ENCODE measurements around the gene SH3BP4.

SH3BP4 gene

DNA sequence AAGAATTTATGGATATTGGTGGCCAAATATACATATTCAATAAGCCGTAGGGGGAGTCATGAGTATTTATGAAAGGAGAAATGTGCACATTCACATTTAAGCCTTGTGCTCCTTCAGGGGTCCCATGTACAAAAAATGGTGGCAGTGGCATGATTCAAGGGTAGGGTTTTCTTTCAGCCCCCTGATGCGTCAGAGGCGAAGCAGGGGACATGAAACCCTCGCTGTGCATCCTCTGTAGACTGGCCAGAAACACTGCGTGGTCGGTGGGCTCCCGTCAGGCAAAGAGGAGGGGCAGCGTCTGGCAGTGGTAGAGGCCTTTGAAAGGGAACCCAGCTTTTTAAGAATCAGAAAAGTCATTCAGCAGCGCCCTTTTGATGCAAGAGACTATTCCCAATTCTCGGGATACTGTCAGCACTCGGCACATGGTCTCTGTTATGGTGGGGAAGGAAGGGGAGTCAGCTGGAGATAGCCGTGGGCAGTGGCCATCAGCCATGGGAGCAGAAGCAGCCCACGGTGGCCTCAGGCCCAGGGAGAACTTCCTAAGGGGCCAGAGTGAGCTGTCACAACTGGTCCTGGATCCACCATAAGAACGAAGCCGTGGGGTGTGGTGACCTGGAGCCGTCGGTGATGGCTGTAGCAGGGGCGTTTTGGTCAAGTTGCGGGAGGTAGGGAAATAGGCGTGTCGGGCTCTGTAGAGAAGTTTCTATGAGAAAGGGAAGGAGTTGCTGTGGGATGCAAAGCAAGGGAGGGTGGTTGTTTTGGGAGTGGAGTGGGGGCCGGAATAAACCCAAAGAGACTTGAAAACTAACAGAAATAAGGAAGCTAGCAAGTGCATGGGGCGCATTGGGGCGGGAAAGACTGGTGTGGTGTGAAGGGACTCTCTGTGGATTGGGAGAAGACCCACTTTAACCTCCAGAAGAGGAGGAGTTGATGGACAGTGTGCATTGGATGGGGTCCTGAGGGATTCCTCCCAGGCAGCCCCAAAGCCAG, 95.6 kb downstream of the SH3BP4 start:
- no peak overlapping the region for H3K4me3 ChIP-seq (ENCODE audit: control insufficient read depth, low read depth, low read length)
- no peak for DNase-seq (ENCODE audit: low read depth)
- TF ChIP-seq, protein P1, sequence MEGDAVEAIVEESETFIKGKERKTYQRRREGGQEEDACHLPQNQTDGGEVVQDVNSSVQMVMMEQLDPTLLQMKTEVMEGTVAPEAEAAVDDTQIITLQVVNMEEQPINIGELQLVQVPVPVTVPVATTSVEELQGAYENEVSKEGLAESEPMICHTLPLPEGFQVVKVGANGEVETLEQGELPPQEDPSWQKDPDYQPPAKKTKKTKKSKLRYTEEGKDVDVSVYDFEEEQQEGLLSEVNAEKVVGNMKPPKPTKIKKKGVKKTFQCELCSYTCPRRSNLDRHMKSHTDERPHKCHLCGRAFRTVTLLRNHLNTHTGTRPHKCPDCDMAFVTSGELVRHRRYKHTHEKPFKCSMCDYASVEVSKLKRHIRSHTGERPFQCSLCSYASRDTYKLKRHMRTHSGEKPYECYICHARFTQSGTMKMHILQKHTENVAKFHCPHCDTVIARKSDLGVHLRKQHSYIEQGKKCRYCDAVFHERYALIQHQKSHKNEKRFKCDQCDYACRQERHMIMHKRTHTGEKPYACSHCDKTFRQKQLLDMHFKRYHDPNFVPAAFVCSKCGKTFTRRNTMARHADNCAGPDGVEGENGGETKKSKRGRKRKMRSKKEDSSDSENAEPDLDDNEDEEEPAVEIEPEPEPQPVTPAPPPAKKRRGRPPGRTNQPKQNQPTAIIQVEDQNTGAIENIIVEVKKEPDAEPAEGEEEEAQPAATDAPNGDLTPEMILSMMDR (IDR thresholded peaks at IDR 0.05; ENCODE audit: control insufficient read depth, insufficient read depth, low read depth, low read length, missing control alignments) = no peak

DNA sequence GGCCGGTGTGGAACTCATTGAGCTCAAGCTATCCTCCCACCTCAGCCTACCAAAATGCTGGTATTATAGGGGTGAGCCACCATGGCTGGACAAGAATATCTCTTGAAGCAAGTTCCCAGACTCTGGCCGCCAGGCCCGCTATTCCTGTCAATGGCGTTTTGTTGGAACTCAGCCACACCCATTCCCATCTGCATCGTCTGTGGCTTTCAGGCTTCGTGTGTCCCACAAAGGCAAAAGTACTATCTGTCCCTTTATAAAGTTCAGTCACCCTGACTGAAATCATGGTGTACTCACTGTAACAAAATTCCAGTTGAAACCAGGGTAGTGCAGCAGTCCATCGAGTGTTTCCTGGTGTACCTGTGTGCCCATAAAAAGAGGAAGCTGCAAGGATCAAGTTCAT, 96.7 kb downstream of the SH3BP4 start:
- no peak for DNase-seq (ENCODE audit: low read depth)
- H3K4me3 ChIP-seq (ENCODE audit: control insufficient read depth, low read depth, low read length) = no peak overlapping the region
- TF ChIP-seq, protein P1 (IDR thresholded peaks at IDR 0.05; ENCODE audit: control insufficient read depth, insufficient read depth, low read depth, low read length, missing control alignments) = no peak

DNA sequence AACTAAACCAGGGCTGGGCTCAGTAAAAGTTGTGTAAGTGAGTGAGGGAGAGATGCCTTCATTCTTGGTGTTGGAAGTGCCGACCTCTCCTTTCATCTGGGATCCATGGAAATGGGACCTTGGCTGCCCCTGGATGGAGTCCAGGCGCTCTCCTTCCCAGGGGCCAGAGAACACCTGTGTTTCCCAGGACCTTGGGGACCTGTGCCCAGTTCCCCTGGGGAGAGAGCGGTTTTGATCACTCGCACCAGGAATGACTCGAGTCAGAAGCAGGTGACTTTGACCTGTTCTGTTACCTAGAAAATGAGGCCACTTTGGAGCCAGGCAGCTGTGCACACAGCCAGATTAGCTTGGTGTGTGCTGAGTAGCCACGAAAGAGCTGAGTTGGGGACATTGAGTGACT, 97.3 kb downstream of the SH3BP4 start:
- no peak for DNase-seq (ENCODE audit: low read depth)
- H3K4me3 ChIP-seq (ENCODE audit: control insufficient read depth, low read depth, low read length) = no peak overlapping the region
- TF ChIP-seq, protein P1 (IDR thresholded peaks at IDR 0.05; ENCODE audit: control insufficient read depth, insufficient read depth, low read depth, low read length, missing control alignments) = no peak

DNA sequence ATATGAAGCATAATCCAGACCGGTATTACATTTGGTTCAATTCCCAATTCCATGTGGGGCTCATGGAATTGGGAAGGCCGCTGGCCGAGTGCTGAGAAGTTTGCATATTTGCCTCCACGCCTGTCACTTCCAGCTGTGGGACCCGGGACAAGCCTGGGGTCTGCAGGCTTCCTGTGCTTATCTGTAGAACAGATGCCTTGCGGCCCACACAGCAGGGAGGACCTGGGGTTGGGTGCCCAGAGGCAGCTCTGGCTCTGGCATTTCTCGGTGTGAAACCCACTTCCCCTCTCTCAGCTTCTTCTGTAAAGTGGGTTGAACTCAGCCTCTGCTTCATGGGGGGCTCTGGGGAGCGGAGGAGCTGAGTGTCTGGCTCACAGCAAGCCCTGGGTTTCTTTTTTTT, 97.9 kb downstream of the SH3BP4 start:
- no peak for DNase-seq (ENCODE audit: low read depth)
- TF ChIP-seq, protein P1 (IDR thresholded peaks at IDR 0.05; ENCODE audit: control insufficient read depth, insufficient read depth, low read depth, low read length, missing control alignments) = no peak
- H3K4me3 ChIP-seq (ENCODE audit: control insufficient read depth, low read depth, low read length) = no peak overlapping the region

DNA sequence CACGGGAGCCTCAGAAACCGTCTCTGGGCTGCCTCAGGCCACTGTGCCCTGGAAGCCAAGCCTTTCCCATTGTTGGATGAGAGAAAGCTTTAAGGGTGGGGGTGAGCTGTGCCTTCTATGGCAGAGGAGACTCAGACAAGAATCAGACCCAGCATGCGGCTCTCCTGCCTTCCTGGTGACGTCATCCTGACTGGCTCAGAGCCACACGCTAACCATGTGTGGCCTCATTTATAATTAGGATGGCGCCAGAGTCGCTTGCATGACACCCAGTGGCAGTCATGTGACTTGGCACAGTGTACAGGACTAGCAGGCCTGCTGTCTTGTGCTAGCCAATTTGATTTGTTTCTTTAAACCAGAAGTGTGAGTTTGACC, 99.1 kb downstream of the SH3BP4 start:
- TF ChIP-seq, protein P1 (IDR thresholded peaks at IDR 0.05; ENCODE audit: control insufficient read depth, insufficient read depth, low read depth, low read length, missing control alignments) = no peak
- no peak overlapping the region for H3K4me3 ChIP-seq (ENCODE audit: control insufficient read depth, low read depth, low read length)
- DNase-seq (ENCODE audit: low read depth) = peak; percentile 85

- TF ChIP-seq, protein P1 (IDR thresholded peaks at IDR 0.05; ENCODE audit: control insufficient read depth, insufficient read depth, low read depth, low read length, missing control alignments) = no peak
- no peak for DNase-seq (ENCODE audit: low read depth)
- no peak overlapping the region for H3K4me3 ChIP-seq (ENCODE audit: control insufficient read depth, low read depth, low read length)
Observed at GRCh38 chr2:235051436-235052260, 99.8 kb downstream of the SH3BP4 start.

Data from AG09309 (cell line).